Central memory CD4-positive, alpha-beta T cell (primary cell): ENCODE data around the gene FIZ1.

Experiments
- DNase-seq: peaks from one replicate; pipeline ENCODE4 v3.0.0; 2022

FIZ1 gene

GRCh38 chr19:55567708-55568328 is 31.5 kb downstream of the FIZ1 start:
- DNase-seq: no peak

- DNase-seq: no peak
These were observed 32.5 kb downstream of the FIZ1 start for GRCh38 chr19:55566823-55567222.

- DNase-seq: no peak
These were observed 36.0 kb downstream of the FIZ1 start for GRCh38 chr19:55563261-55563690.

- DNase-seq: no peak
These were observed 39.6 kb downstream of the FIZ1 start for GRCh38 chr19:55559684-55560083.

- DNase-seq: no peak
These were observed 44.6 kb downstream of the FIZ1 start for GRCh38 chr19:55554741-55555152.

- no peak for DNase-seq
These were observed 45.0 kb downstream of the FIZ1 start for GRCh38 chr19:55554302-55554701.

GRCh38 chr19:55553217-55554182 is 45.8 kb downstream of the FIZ1 start:
- DNase-seq: no peak

GRCh38 chr19:55552620-55553019 is 46.7 kb downstream of the FIZ1 start:
- no peak for DNase-seq

GRCh38 chr19:55552206-55552605 is 47.1 kb downstream of the FIZ1 start:
- DNase-seq: no peak

GRCh38 chr19:55550321-55550650 is 49.0 kb downstream of the FIZ1 start:
- no peak for DNase-seq

GRCh38 chr19:55549500-55550320 is 49.6 kb downstream of the FIZ1 start:
- DNase-seq: no peak

GRCh38 chr19:55546822-55547614 is 52.3 kb downstream of the FIZ1 start:
- no peak for DNase-seq

- DNase-seq: no peak
These were observed 53.3 kb downstream of the FIZ1 start for GRCh38 chr19:55546011-55546410.

- DNase-seq: no peak
These were observed 53.9 kb downstream of the FIZ1 start, which contains the start of gene SBK3 for GRCh38 chr19:55545443-55545842. SBK3 (minus strand) TSS chr19:55545543; CDS start chr19:55545543, 0 bp downstream.

- DNase-seq: no peak
These were observed 54.4 kb downstream of the FIZ1 start for GRCh38 chr19:55544776-55545439.

GRCh38 chr19:55544014-55544413 is 55.3 kb downstream of the FIZ1 start:
- DNase-seq: no peak

GRCh38 chr19:55543567-55543966 is 55.8 kb downstream of the FIZ1 start:
- no peak for DNase-seq

GRCh38 chr19:55542292-55542855 is 56.9 kb downstream of the FIZ1 start:
- no peak for DNase-seq
